G401.6 (cell line): ENCODE data around the gene UBE2G1.
A peak's percentile ranks its signal among the peaks of the same experiment; 100 is the strongest.
"Not testable (repeated sequence)": the region's sequence is repeated elsewhere in the genome, so short reads cannot be mapped to it uniquely, and the experiment has no call there.

ENCODE experiments used
- FAIRE-seq: peaks from 2 replicates; lab custom pipeline; 2012; peaks lifted over from hg19 to GRCh38; lab: Jason Lieb, UNC

UBE2G1 gene

GRCh38 chr17:4301066-4301465, 65.4 kb downstream of the UBE2G1 start:
- no peak for FAIRE-seq

GRCh38 chr17:4297351-4297750, 69.1 kb downstream of the UBE2G1 start:
- no peak for FAIRE-seq

GRCh38 chr17:4295686-4296085, 70.8 kb downstream of the UBE2G1 start:
- no peak for FAIRE-seq

DNA sequence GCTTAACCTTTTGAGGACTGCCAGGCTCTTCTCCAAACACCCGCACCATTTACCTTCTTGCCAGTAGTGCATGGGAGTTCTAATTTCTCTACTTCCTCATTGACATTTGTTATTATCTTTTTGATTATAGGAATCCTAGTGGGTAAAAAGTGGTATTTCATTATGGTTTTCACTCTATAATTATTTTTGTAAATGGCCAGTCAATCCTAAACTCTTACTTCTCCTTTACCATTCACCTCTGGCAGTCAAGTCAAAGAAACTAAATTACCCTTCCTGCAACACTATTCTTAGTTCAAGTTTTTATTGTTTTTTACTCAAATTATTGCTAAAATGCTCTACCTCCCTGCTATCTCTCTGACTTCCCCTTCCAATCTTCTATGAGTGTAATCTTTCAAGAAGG, 72.9 kb downstream of the UBE2G1 start:
- FAIRE-seq = no peak

- FAIRE-seq = no peak
These were observed 78.8 kb downstream of the UBE2G1 start for GRCh38 chr17:4287710-4288109.

DNA sequence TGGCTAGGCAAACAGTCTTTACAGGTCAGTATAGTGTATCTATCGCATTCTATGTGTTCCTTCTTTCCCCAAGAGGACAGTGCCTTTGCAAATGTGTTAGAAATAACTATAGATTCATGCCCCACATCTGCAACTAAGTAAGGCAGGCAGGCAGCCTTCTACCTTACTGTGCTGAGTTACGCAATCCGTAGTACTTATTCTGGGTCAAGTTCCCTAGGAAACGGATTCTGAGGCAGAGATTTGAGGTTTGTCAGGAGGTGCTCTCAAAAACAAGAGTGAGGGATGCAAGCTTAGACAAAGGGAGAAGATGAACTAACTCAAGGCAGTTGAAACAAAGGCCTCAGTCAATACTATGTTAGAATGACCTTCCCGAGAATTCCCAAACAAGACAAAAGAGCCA, 90.0 kb downstream of the UBE2G1 start:
- no peak for FAIRE-seq

- FAIRE-seq = no peak
These were observed 93.5 kb downstream of the UBE2G1 start for GRCh38 chr17:4272972-4273368.

GRCh38 chr17:4272213-4272971, 94.1 kb downstream of the UBE2G1 start:
- FAIRE-seq = no peak

DNA sequence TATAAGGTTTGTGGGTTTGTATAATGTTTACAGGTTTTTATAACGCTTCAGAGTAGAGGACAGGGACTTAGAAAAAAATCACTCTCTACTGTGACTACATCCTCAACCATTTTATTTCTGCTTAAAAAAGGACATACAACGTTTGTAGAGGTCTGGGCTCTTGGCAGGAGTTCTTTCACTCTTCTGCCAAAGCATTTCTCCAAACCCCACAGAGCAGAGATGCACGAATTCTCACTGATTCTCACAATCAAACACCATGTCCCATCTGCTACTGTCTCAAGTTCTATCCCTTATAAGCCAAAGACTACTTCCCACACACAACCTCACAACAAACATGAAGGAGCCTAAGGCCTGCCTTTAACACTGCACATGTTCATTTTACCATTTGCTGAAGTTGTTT, 95.7 kb downstream of the UBE2G1 start:
- FAIRE-seq = no peak

DNA sequence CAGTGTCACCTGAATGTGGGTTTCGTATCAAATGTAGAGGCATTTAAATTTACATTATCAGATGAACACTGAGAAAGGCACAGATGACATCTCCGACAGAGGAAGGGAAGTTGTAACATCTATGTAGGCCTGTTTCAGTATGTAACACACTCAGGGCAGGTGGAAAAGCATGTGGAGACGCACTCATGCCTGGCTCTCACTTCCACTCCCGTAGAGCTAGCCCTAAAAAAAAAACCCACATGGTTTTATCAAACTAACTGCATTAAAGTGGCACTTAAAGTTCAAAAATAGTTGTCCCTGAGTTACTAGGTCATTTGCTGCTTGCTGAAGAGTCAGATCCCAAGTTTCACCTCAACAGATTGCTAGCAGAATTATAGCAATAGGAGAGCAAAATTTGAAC, 96.6 kb downstream of the UBE2G1 start:
- no peak for FAIRE-seq

DNA sequence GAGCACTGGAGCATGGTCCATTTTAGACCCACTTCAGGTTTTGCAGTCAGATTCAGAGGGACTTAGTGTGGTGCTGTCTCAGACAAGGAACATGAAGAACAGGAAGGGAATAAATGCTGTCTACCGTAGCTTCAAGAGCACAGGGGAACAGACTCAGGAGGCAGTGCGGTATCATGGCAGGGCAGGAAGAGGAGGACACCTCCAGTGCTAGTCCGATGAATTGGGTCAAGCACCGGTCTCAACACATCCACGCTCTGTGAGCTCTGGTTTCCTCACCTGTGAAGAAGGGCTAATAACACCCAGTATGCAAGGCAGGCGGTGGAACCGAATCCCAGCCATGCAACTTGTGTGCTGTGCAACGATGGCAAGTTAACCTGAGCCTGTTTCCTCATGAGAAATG, 99.1 kb downstream of the UBE2G1 start:
- no peak for FAIRE-seq

DNA sequence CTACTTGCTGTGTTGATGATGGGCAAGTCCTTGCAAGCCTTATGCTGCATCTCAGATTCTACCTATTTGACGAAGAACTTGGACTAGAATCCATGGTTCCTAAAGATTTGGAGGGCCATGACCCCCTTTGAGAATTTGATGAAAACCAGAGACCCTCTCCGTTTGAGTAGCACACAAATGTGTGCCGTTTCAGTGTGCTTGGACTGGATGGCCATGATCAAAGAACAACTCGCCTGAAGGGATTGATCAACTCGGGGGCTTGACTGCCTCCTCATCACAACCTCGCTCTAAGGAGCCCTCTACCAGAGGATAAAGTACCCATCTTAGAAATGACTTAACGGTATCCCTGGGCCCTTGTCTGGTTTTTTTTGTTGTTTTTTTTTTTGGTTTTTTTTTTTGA, 99.9 kb downstream of the UBE2G1 start:
- no peak for FAIRE-seq

DNA sequence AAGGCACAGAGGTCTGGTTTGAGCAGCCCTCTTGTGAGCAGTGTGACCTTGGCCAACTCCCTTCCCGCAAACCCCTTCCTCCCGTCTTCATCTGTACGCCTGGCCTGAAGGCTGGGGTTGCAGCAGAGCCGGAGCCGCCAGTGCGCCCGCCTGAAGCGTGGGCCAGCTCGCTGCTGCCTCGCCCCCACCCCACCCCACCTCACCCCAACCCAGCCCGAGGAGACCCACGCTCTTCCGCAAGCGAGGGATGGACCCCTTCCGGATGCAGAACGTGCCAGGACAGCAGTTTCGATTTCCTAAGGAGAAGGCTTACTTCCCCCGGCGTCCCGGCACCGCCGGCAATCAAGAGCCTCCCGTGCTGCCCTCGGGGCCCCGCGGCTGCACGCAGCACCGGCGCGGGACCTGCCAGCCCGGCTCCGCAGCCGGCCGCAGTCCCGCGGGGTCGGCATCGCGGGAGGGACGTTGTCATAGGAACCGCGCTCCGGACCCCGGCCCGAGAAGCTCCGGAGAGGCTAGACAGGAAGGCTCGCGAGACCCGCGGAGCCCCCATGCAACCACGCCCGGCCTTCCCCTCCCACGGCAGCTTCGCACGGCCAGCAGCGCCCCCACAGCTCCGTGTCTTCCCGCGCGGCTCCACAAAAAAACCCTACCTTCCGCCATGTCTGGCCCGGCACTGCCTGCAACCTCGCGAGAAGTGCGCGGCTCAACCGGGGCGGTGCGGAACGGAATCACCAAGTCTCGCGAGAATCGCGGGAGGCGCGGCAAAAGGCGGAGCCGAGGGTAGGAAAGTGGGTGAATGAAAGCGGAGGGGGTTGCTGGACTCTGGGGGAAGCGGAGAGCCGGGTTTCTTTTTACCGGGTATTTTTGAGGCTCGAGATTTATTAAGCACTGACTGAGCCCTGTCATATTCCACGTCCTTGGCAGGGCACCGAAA, 102.9 kb downstream of the UBE2G1 start, which contains the start of gene ANKFY1:
ANKFY1 (minus strand) TSS at position 698 of the 934 bp plus-strand sequence; CDS start at position 660, 38 bp downstream.
- peak; percentile 83 for FAIRE-seq

- FAIRE-seq = no peak
These were observed 103.8 kb downstream of the UBE2G1 start for GRCh38 chr17:4262703-4263102.

DNA sequence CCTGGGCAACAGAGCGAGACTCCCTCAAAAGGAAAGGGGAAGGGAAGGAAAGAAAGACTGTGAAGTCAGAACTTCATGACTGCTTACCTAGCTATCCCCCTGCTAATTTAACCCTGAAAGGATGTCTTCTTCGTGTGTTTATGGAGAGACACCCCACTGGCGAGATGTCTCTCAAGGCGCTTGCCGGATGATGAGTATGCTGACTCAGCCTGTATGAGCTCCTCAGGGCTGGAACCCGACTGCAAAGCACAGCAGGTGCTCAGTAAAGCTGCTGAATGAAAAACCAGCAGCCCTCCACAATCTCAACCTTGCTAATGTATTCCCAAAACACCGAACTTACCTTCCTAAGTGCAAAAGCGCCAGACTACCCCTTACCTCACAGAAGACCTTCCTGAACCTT, 105.0 kb downstream of the UBE2G1 start:
- FAIRE-seq = no peak

GRCh38 chr17:4258867-4259266, 107.6 kb downstream of the UBE2G1 start:
- no peak for FAIRE-seq

DNA sequence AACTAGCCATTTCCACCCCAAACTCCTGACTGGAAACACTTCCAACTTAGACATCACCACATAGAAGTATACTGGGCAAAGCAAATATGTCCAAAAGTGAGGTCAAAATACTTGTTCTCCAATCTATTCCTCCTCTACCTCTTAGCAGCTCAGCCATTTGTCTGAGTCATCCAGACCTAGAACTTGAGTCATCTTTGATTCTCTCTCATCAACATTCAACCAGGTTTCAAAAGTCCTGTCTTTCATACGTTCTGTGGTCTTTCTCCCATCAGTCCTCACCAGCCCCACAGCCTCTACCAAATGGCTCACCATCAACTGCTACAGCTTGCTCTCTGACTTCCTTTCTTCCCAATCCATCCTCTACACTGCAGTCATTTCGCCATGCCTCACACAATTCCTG, 109.5 kb downstream of the UBE2G1 start:
- FAIRE-seq = no peak

- not testable (repeated sequence) for FAIRE-seq
These were observed 111.2 kb downstream of the UBE2G1 start for GRCh38 chr17:4255271-4255670.

DNA sequence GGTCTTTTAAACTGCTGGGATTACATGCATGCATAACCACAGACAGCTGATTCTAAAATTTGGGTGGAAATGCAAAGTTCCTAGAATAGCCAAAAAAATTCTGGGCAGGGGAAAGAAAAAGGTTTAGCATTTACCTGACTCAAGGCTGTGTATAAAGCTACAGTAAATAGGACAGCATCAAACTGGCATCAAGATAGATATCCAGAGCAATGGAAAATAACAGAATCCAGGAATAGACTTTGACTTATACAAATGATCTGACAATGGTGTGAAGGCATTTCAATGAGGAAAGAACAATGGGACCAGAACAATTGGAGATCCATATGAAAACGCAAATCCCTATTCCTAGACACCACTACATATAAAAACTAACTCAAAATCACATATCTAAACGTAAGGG, 115.6 kb downstream of the UBE2G1 start:
- no peak for FAIRE-seq

DNA sequence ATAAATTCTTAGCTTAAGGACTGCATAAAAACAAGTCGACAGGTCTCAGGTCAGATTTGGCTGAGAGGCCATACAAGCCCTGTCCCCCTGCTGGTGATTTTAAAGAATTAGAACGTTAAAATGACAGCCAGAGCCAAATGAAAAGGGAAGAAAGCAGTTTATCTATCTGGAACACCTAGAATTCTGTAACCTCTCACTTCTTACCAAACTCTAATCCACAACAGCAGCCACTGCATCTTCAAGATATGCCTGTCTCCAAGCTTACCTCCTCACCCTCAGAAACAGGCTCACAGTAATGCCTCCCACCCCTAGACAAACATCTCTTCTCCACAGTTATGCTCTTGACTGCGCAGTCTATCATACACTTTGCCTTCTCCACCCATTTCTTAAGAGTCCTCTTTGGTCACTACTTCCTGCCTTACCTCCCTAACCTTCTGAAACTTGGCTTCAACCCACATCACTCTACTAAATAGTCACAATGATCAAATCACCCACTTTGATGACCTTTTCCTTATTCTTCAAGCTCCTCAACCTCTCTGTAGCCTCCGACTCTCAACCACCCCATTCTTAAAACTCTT, 116.9 kb downstream of the UBE2G1 start:
- FAIRE-seq = peak; percentile 89

GRCh38 chr17:4248504-4249277, 117.8 kb downstream of the UBE2G1 start:
- FAIRE-seq = no peak

DNA sequence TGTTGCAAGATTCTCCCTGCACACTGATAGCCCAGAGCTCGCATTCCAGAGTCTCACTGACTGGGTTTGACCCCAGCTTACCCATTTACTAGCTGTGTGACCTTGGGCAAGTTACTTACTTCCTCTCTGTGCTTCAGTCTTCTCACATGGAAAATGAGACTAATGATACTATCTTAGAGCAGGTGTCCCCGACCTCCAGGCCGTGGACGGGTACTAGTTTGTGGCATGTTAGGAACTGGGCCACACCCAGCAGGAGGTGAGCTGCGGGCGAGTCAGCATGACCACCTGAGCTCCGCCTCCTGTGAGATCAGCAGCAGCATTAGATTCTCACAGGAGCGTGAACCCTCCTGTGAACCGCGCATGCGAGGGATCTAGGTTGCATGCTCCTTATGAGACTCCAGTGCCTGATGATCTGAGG, 118.5 kb downstream of the UBE2G1 start:
- no peak for FAIRE-seq
